ENCODE data around the gene UGGT1.
"Not testable (repeated sequence)": the region's sequence is repeated elsewhere in the genome, so short reads cannot be mapped to it uniquely, and the experiment has no call there.

The UGGT1 gene

GRCh38 chr2:128174067-128174466, 83.1 kb downstream of the UGGT1 start:
- not testable (repeated sequence) for DNase-seq

DNA sequence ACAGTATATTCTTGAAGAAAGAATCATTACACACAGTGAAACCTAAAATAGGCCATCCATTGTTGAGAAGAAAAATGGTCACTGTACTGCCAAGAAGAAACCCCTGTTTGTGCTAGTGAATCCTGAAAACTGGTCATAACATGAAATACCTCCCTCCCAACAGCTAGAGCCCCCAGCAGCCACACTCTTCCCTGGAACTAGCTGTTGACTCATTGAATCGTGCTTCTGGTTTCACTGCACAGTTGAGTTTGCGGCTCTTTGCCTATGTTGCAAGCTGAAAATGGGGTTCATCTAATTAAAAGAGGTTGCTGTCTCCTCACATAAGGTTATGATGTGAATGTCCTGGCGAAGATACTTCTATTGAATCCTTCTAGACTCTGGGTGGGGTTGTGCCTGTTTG, 86.3 kb downstream of the UGGT1 start:
- no peak for DNase-seq

GRCh38 chr2:128178149-128178649, 87.2 kb downstream of the UGGT1 start:
- no peak for DNase-seq

- DNase-seq = peak; percentile 71
Measured at GRCh38 chr2:128178650-128179460, 87.9 kb downstream of the UGGT1 start.

- no peak for DNase-seq
Measured at GRCh38 chr2:128179461-128179755, 88.4 kb downstream of the UGGT1 start.

GRCh38 chr2:128180031-128180430, 89.0 kb downstream of the UGGT1 start:
- DNase-seq = no peak

DNA sequence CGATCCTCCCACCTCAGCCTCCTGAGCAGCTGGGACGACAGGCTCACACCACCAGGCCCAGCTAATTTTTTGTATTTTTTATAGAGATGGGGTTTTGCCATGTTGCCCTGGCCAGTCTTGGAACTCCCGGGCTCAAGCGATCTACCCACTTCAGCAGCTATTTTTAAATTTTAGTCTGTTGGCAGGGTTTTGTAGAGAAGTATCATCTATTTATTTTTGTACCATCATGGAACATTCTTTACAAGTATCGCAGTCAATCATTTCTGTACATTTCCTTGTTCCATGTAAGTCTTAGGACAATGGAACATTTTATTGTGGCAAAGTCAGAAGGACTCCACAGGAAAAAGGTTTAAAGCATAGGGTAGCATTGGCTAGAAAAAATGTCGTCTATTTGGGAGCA, 94.6 kb downstream of the UGGT1 start:
- DNase-seq = no peak

DNA sequence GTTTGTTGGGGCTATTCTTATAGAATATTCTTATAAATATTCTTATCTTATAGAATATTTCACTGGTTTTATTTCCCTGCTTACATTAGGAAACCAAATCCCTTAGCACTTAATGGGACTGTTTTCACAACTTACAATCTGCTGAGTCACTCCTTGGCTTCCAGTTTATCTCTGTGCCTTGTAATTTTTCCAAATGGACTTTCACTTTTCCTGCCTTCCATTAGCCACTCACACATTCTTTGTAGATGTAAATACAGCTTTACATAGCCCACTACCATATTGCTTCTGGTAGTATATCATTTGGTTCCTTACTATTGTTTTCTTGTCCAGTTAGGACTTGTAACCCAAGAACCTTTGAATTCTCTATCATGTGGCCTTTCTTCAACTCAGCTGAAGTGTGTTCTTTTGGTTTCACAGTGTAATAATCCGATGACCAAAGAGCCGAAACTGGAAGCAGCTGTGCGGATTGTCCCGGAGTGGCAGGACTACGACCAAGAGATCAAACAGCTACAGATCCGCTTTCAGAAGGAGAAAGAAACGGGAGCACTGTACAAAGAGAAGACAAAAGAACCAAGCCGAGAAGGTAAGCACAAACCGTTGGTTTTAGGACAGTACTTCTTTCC, 96.1 kb downstream of the UGGT1 start:
- DNase-seq = no peak

DNA sequence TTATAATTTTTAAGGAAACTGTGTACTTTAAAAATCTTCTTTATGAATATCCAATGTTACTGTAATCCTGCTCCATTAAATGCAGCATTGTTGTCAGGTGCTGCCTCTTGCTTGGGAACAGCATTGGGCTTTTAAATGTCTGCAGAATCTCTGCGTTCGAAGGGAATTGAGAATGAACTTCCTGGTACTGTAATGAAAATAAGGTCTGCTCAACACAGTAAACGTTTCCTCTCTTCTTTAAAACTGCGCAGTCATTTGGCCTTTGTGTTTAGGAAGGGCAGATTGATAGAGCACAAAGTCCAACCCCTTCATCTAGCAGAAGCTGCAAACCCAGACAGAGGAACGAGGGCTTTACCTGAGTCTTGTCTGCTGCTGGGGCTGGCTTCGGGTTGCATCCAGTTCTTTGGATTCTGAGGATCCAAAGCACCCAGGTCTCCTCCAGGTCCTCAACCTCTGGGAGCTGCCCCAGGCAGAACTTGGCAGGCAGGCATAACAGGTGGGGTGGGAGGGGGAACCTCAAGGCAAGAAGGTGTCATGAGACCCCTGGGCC, 104.5 kb downstream of the UGGT1 start:
- DNase-seq = no peak

GRCh38 chr2:128196026-128196425, 105.0 kb downstream of the UGGT1 start:
- DNase-seq = no peak

DNA sequence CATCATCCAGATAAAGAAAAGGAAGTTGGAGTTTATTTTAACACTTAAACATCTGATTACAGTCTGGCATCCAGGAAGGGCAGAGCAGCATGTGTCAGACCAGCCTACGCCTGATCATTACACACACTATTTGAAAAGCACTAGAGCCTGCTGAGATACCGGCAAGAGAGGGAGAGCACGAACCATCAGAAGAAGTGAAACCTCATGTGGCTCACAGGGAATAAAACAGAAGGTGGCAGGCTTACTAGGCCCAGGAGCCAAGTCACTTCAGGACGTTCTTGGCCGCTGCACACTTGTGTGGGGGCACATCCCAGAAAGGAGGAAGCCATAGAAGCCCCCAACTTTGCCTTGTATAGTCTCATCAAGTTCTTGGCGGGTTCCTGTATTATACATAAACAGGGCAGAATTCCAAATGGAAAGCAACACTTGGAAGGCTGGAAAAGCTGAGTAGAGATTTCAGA, 105.5 kb downstream of the UGGT1 start:
- DNase-seq = no peak

GRCh38 chr2:128197059-128197458, 106.1 kb downstream of the UGGT1 start:
- DNase-seq = no peak

- DNase-seq = no peak
Measured at GRCh38 chr2:128198656-128199055, 107.7 kb downstream of the UGGT1 start.

- no peak for DNase-seq
Measured at GRCh38 chr2:128199141-128199540, 108.1 kb downstream of the UGGT1 start.

- DNase-seq = no peak
Measured at GRCh38 chr2:128202791-128203190, 111.8 kb downstream of the UGGT1 start.

DNA sequence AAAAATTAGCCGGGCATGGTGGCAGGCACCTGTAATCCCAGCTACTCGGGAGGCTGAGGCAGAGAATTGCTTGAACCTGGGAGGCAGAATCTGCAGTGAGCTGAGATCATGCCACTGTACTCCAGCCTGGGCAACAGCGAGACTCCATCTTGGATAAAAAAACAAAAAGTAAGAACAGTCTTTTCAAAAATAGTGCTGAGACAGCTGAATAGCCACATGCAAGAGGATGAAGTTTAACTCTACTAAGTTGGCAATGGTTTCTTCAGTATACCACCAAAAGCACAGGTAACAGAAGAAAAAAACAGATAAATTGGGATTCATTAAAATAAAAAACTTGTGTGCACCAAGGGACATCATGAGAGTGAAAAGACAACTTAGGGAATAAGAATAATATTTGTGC, 115.2 kb downstream of the UGGT1 start:
- DNase-seq = no peak

- no peak for DNase-seq
Measured at GRCh38 chr2:128208023-128208422, 117.0 kb downstream of the UGGT1 start.

DNA sequence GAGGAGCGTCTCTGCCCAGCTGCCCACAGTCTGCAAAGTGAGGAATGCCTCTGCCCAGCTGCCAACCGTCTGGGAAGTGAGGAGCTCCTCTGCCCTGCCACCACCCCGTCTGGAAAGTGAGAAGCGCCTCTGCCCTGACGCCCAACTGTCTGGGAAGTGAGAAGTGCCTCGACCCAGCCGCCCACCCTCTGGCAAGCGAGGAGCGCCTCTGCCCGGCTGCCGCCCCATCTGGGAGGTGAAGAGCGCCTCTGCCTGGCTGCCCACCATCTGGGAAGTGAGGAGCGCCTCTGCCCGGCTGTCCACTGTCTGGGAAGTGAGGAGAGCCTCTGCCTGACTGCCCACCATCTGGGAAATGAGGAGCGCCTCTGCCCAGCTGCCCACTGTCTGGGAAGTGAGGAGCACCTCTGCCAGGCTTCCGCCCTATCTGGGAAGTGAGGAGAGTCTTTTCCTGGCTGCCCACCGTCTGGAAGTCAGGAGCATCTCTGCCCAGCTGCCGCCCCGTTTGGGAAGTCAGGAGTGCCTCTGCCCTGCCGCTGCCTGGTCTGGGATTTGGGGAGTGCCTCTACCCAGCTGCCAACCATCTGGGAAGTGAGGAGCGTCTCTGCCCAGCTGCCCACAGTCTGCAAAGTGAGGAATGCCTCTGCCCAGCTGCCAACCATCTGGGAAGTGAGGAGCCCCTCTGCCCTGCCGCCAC, 117.8 kb downstream of the UGGT1 start:
- not testable (repeated sequence) for DNase-seq

DNA sequence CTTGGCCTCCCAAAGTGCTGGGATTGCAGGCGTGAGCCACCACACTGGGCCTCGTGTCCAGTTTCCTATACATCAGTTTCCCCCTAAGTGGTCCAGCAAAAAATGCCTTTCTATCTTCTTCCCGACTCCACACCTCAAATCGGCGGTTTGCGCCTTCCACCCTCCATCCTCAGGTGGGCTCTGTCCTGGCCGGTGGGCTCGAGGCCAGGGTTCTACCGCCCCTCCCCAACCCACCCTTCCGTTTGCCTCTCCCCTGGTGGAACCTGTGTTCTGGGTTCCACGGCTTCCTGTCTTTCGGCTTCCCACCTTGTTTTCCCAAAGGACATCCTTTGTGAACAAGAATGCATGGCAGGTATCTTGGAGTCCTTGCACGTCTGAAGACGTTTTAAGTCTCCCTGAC, 123.3 kb downstream of the UGGT1 start:
- no peak for DNase-seq

- no peak for DNase-seq
Measured at GRCh38 chr2:128214866-128215460, 124.0 kb downstream of the UGGT1 start.

DNA sequence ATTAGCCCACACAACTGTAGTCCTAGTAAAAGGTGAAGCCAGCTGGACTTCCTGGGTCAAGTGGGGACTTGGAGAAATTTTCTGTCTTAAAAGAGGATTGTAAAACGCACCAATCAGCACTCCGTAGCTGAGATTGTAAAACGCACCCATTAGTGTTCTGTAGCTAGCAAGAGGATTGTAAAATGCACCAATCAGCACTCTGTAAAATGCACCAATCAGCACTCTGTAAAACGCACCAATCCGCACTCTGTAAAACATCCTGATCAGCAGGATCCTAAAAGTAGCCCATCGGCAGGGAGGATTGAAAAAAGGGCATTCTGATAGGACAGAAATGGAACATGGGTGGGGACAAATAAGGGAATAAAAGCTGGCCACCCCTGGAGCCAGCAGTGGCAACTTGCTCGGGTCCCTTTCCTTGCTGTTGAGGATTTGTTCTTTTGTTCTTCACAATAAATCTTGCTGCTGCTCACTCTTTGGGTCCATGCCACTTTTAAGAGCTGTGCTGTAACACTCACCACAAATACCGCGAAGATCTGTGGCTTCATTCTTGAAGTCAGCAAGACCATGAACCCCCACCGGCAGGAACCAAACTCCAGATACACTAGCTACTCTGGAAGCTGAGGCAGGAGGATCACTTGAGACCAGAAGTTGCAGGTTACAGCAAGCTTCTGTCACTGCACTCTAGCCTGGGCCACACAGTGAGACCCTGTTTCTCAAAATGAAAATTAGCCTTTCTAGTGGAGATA, 125.1 kb downstream of the UGGT1 start:
- DNase-seq = no peak

- DNase-seq = no peak
Measured at GRCh38 chr2:128217671-128218070, 126.7 kb downstream of the UGGT1 start.
